HG03469 (cell line): ENCODE measurements around the gene PLCG2.
"Not testable (repeated sequence)": the region's sequence is repeated elsewhere in the genome, so short reads cannot be mapped to it uniquely, and the experiment has no call there.

Experiments
- ATAC-seq: cut with Tn5 transposase; IDR thresholded peaks from one replicate; pipeline ENCODE4 v1.9.1; 2021; ENCODE audit warnings: mild to moderate bottlenecking, moderate library complexity, moderate number of reproducible peaks; ENCODE audit not compliant: unreplicated experiment

The PLCG2 gene

GRCh38 chr16:81873206-81873605, 94.1 kb downstream of the PLCG2 start:
- ATAC-seq = no peak

- ATAC-seq = no peak
Measured at GRCh38 chr16:81873843-81874752, 95.0 kb downstream of the PLCG2 start.

GRCh38 chr16:81875461-81875860, 96.4 kb downstream of the PLCG2 start:
- no peak for ATAC-seq

- no peak for ATAC-seq
Measured at GRCh38 chr16:81876273-81876900, 97.3 kb downstream of the PLCG2 start.

- ATAC-seq = not testable (repeated sequence)
Measured at GRCh38 chr16:81877490-81877889, 98.4 kb downstream of the PLCG2 start.

GRCh38 chr16:81878529-81878928, 99.4 kb downstream of the PLCG2 start:
- ATAC-seq = no peak

- no peak for ATAC-seq
Measured at GRCh38 chr16:81879625-81880024, 100.5 kb downstream of the PLCG2 start.

GRCh38 chr16:81880816-81881215, 101.7 kb downstream of the PLCG2 start:
- no peak for ATAC-seq

GRCh38 chr16:81881228-81881627, 102.1 kb downstream of the PLCG2 start:
- ATAC-seq = no peak

GRCh38 chr16:81882559-81882958, 103.5 kb downstream of the PLCG2 start:
- no peak for ATAC-seq

GRCh38 chr16:81883235-81883634, 104.1 kb downstream of the PLCG2 start:
- no peak for ATAC-seq

- ATAC-seq = no peak
Measured at GRCh38 chr16:81885976-81886586, 107.0 kb downstream of the PLCG2 start.

- no peak for ATAC-seq
Measured at GRCh38 chr16:81888520-81889394, 109.7 kb downstream of the PLCG2 start.

- ATAC-seq = no peak
Measured at GRCh38 chr16:81891736-81892364, 112.8 kb downstream of the PLCG2 start.

GRCh38 chr16:81894592-81894991, 115.5 kb downstream of the PLCG2 start:
- ATAC-seq = no peak

GRCh38 chr16:81896902-81897301, 117.8 kb downstream of the PLCG2 start:
- no peak for ATAC-seq

- ATAC-seq = no peak
Measured at GRCh38 chr16:81899601-81900000, 120.5 kb downstream of the PLCG2 start.

GRCh38 chr16:81900014-81900413, 120.9 kb downstream of the PLCG2 start:
- no peak for ATAC-seq

GRCh38 chr16:81900456-81900855, 121.4 kb downstream of the PLCG2 start:
- ATAC-seq = no peak

GRCh38 chr16:81901484-81901883, 122.4 kb downstream of the PLCG2 start:
- no peak for ATAC-seq
